CD14-positive monocyte (primary cell): Measurements from ENCODE around the gene DHX30. TPM values are rescaled to one million over a fixed set of nuclear protein-coding genes. Genes with fewer than 3 reads are reported as not detected.
A peak's percentile ranks its signal among the peaks of the same experiment; 100 is the strongest.

Source experiments
- DNase-seq, 3 donors: peaks; one replicate each; pipeline ENCODE4 v3.0.0-alpha.2; 2011 to 2022
- H2AFZ ChIP-seq: 2 replicates; pipeline ENCODE4 v1.6.0; 2012; ENCODE audit warnings: mild to moderate bottlenecking, low read depth, low read length, inconsistent platforms; ENCODE audit not compliant: insufficient read depth, poor library complexity, severe bottlenecking
- H3K27ac ChIP-seq, 2 donors: 1 replicate in 1 of 2; 2 replicates in 1 of 2; pipeline ENCODE4 v1.5.1; 2012 to 2013; ENCODE audit warnings: low read length in 2 of 2, control low read depth in 1 of 2, inconsistent platforms in 1 of 2, low read depth in 1 of 2, mild to moderate bottlenecking in 1 of 2
- H3K27me3 ChIP-seq, 2 donors: one replicate each; pipeline versions ENCODE4 v1.6.0 to v1.6.1; 2011 to 2013; ENCODE audit warnings: low read length in 2 of 2; ENCODE audit not compliant: control insufficient read depth in 2 of 2, insufficient read depth in 2 of 2
- H3K36me3 ChIP-seq, 2 donors: replicated peaks in 1 of 2; 1 replicate in 1 of 2; 2 replicates in 1 of 2; pipeline versions ENCODE4 v1.5.1 to v1.6.1; 2012 to 2013; ENCODE audit warnings: low read length in 2 of 2, control low read depth in 1 of 2, inconsistent platforms in 1 of 2, mild to moderate bottlenecking in 1 of 2; ENCODE audit not compliant: insufficient read depth in 2 of 2, control insufficient read depth in 1 of 2
- H3K4me1 ChIP-seq, 2 donors: 1 replicate in 1 of 2; 2 replicates in 1 of 2; pipeline versions ENCODE4 v1.5.1 to v1.6.1; 2012 to 2013; ENCODE audit warnings: low read length in 2 of 2, control low read depth in 1 of 2, inconsistent platforms in 1 of 2, mild to moderate bottlenecking in 1 of 2, moderate library complexity in 1 of 2; ENCODE audit not compliant: insufficient read depth in 2 of 2, control insufficient read depth in 1 of 2
- H3K4me2 ChIP-seq: replicated peaks from 2 replicates; pipeline ENCODE3; 2012; ENCODE audit warnings: low read length, moderate library complexity, mild to moderate bottlenecking; ENCODE audit not compliant: poor library complexity, severe bottlenecking; ENCODE audit errors: extremely low read depth
- H3K4me3 ChIP-seq, 3 experiments: fragments of 200-600 bp in 1 of 3; sonication (generic) in 1 of 3; replicated peaks in 1 of 3; 1 replicate in 2 of 3; 2 replicates in 1 of 3; pipeline ENCODE4 v1.5.1; 2011 to 2013; ENCODE audit warnings: low read length in 3 of 3, mild to moderate bottlenecking in 3 of 3, control low read depth in 2 of 3, low read depth in 2 of 3, inconsistent platforms in 1 of 3, moderate library complexity in 1 of 3
- H3K79me2 ChIP-seq: 2 replicates; pipeline ENCODE4 v1.6.0; 2012; ENCODE audit warnings: mild to moderate bottlenecking, control low read depth, inconsistent platforms, low read length, moderate library complexity; ENCODE audit not compliant: insufficient read depth
- H3K9ac ChIP-seq: 2 replicates; pipeline ENCODE4 v1.6.0; 2017; ENCODE audit warnings: low read length, mild to moderate bottlenecking; ENCODE audit not compliant: insufficient read depth, poor library complexity, severe bottlenecking
- H3K9me3 ChIP-seq, 2 donors: replicated peaks in 1 of 2; 1 replicate in 1 of 2; 2 replicates in 1 of 2; pipeline versions ENCODE4 v1.5.1 to v1.6.1; 2012 to 2013; ENCODE audit warnings: low read length in 2 of 2, control low read depth in 1 of 2; ENCODE audit not compliant: control insufficient read depth in 1 of 2, insufficient read depth in 1 of 2
- H4K20me1 ChIP-seq: 2 replicates; pipeline ENCODE4 v1.6.0; 2012; ENCODE audit warnings: mild to moderate bottlenecking, low read length, control low read depth, moderate library complexity; ENCODE audit not compliant: insufficient read depth
- H3K27ac Mint-ChIP-seq, 7 donors: one replicate each; pipeline ENCODE4 v1.8.0; 2020; ENCODE audit warnings: mild to moderate bottlenecking in 7 of 7, mixed read lengths in 7 of 7, moderate library complexity in 6 of 7, inconsistent platforms in 2 of 7
- H3K27me3 Mint-ChIP-seq, 3 donors: one replicate each; pipeline ENCODE4 v1.8.0; 2021 to 2022; ENCODE audit warnings: low read depth in 3 of 3, mild to moderate bottlenecking in 3 of 3, mixed read lengths in 3 of 3, moderate library complexity in 3 of 3, inconsistent platforms in 1 of 3
- H3K36me3 Mint-ChIP-seq, 2 donors: one replicate each; pipeline ENCODE4 v1.8.0; 2020; ENCODE audit warnings: mixed read lengths in 2 of 2, inconsistent platforms in 1 of 2, mild to moderate bottlenecking in 1 of 2
- H3K4me1 Mint-ChIP-seq: one replicate; pipeline ENCODE4 v1.8.0; 2020; ENCODE audit warnings: mild to moderate bottlenecking, mixed read lengths
- H3K4me3 Mint-ChIP-seq, 2 donors: one replicate each; pipeline ENCODE4 v1.8.0; 2020; ENCODE audit warnings: mild to moderate bottlenecking in 2 of 2, mixed read lengths in 2 of 2, moderate library complexity in 1 of 2
- H3K9me3 Mint-ChIP-seq, 7 donors: one replicate each; pipeline ENCODE4 v1.8.0; 2020 to 2022; ENCODE audit warnings: mixed read lengths in 7 of 7, mild to moderate bottlenecking in 6 of 7, moderate library complexity in 6 of 7, inconsistent platforms in 2 of 7
- CTCF ChIP-seq: fragments of 200-600 bp; IDR thresholded peaks from one replicate; pipeline ENCODE4 v1.8.0; 2022; ENCODE audit warnings: antibody characterized with exemption, mild to moderate bottlenecking
- WGBS: methylation state at CpG from one replicate; pipeline ENCODE4 v1.1.5; 2013; ENCODE audit warnings: missing lambda C conversion rate; ENCODE audit not compliant: insufficient coverage; 5-methylcytosine and 5-hydroxymethylcytosine counted together
- intact Hi-C, 2 donors: fragments of 100-400 bp; cut with micrococcal nuclease; formaldehyde crosslinking; loops; one replicate each; pipeline versions ENCODE4 v1.15.0 to v1.15.1; 2023
- polyA plus RNA-seq, 3 donors: library from polyadenylated mRNA; depleted of rRNA in 1 of 3; unstranded in 2 of 3; stranded (reverse) in 1 of 3; fragments of 300-500 nt in 2 of 3; fragments of >200 nt in 1 of 3; fragmentation: Illumina TruSeq in 2 of 3; gene quantifications; 1 replicate in 2 of 3; 2 replicates in 1 of 3; pipeline ENCODE4 v1.2.3, GENCODE V29; 2012 to 2021

The DHX30 gene
- polyA plus RNA-seq, 3 donors = 19.4 to 43.9 (median 20.1) TPM

DNA sequence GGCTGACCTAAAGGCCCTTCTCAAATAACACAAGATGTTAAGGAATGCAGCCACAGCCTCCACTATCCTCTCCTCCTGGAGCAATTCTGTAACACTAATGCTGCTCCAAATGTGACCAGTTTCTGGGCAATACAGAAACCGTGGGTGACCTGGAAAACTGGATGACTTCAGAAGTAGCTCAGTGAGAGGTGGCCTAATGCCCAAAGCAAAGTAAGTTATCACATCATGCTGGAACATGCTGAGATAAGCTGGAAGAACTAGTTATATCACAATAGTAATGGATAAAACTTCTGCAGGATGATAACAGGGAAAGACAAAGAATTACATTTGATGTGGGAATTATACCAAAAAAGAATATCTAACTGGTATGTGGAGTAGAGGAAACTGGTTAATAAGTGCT is 72.0 kb downstream of the DHX30 start:
- Histone ChIP-seq H3K36me3 (peaks cover 33 to 74% of the 10 kb centered on the region in 2 donors), H4K20me1 (no peaks in the 10 kb centered on the region), H3K27me3 (no peaks in the 10 kb centered on the region), H3K9me3 (no peaks in the 10 kb centered on the region), H2AFZ (no peak overlapping the region), H3K27ac (no peak overlapping the region), H3K4me2 (no peak overlapping the region), H3K9ac (no peak overlapping the region), H3K4me1 (no peaks in the 10 kb centered on the region), H3K79me2 (no peaks in the 10 kb centered on the region), H3K4me3 (no peak overlapping the region)
- Mint-ChIP-seq H3K4me3 (no peak overlapping the region), H3K27ac (no peak overlapping the region), H3K9me3 (no peaks in the 10 kb centered on the region), H3K36me3 (peaks cover 45 to 55% of the 10 kb centered on the region in 2 donors), H3K4me1 (no peaks in the 10 kb centered on the region), H3K27me3 (no peaks in the 10 kb centered on the region)
- TF ChIP-seq CTCF = no peak
- 100% methylated on average over 1 of the region's 1 CpG for WGBS
- intact Hi-C loops = no loop called here
- no peak for DNase-seq

GRCh38 chr3:47877290-47877689 is 74.4 kb downstream of the DHX30 start:
- no peaks in the 10 kb centered on the region for H4K20me1 ChIP-seq
- no peaks in the 10 kb centered on the region for H3K9me3 Mint-ChIP-seq
- H3K27me3 Mint-ChIP-seq = no peaks in the 10 kb centered on the region
- no peaks in the 10 kb centered on the region for H3K27me3 ChIP-seq
- no peaks in the 10 kb centered on the region for H3K79me2 ChIP-seq
- H3K9me3 ChIP-seq = no peaks in the 10 kb centered on the region
- no CpG with 5 or more reads among the region's 3 CpGs for WGBS
- no peaks in the 10 kb centered on the region for H3K4me1 Mint-ChIP-seq
- H3K36me3 ChIP-seq = peaks cover 15 to 50% of the 10 kb centered on the region in 2 donors
- H3K27ac Mint-ChIP-seq = peak overlapping the region in 1 of 7 donors; percentile 7
- H3K4me3 Mint-ChIP-seq = no peak overlapping the region
- TF ChIP-seq CTCF = no peak
- no peaks in the 10 kb centered on the region for H3K4me1 ChIP-seq
- H3K9ac ChIP-seq = no peak overlapping the region
- H3K4me2 ChIP-seq = no peak overlapping the region
- H2AFZ ChIP-seq = no peak overlapping the region
- intact Hi-C loops = no loop called here
- DNase-seq = no peak
- H3K27ac ChIP-seq = no peak overlapping the region
- peaks cover 23 to 38% of the 10 kb centered on the region in 2 donors for H3K36me3 Mint-ChIP-seq
- no peak overlapping the region for H3K4me3 ChIP-seq
